ENCODE data around the gene ZDHHC14.
"Not testable (repeated sequence)": the region's sequence is repeated elsewhere in the genome, so short reads cannot be mapped to it uniquely, and the experiment has no call there.

The ZDHHC14 gene

GRCh38 chr6:157380779-157381561 lies at the start of gene ZDHHC14:
ZDHHC14 (plus strand) TSS chr6:157381190.
- DNase-seq, result peak; percentile 86

GRCh38 chr6:157332813-157333212 lies 48.2 kb upstream of the ZDHHC14 start:
- no peak for DNase-seq

- DNase-seq, result no peak
These were observed 47.5 kb upstream of the ZDHHC14 start for GRCh38 chr6:157333537-157333936.

GRCh38 chr6:157333956-157334355 lies 47.0 kb upstream of the ZDHHC14 start:
- no peak for DNase-seq

- no peak for DNase-seq
These were observed 45.2 kb upstream of the ZDHHC14 start for GRCh38 chr6:157335829-157336228.

GRCh38 chr6:157337276-157337675 lies 43.7 kb upstream of the ZDHHC14 start:
- DNase-seq, result not testable (repeated sequence)

GRCh38 chr6:157337751-157338150 lies 43.2 kb upstream of the ZDHHC14 start:
- DNase-seq, result no peak

- DNase-seq, result no peak
These were observed 41.6 kb upstream of the ZDHHC14 start for GRCh38 chr6:157339432-157339831.

- no peak for DNase-seq
These were observed 37.3 kb upstream of the ZDHHC14 start for GRCh38 chr6:157343732-157344131.

- no peak for DNase-seq
These were observed 34.6 kb upstream of the ZDHHC14 start for GRCh38 chr6:157346373-157346772.

- DNase-seq, result no peak
These were observed 22.7 kb upstream of the ZDHHC14 start for GRCh38 chr6:157358287-157358686.

- DNase-seq, result no peak
These were observed 19.1 kb upstream of the ZDHHC14 start for GRCh38 chr6:157361886-157362285.

GRCh38 chr6:157364705-157365104 lies 16.3 kb upstream of the ZDHHC14 start:
- DNase-seq, result no peak

- no peak for DNase-seq
These were observed 14.3 kb upstream of the ZDHHC14 start for GRCh38 chr6:157366648-157367047.

GRCh38 chr6:157368359-157369049 lies 12.5 kb upstream of the ZDHHC14 start:
- no peak for DNase-seq

- no peak for DNase-seq
These were observed 10.2 kb upstream of the ZDHHC14 start for GRCh38 chr6:157370755-157371154.

- DNase-seq, result no peak
These were observed 8.3 kb upstream of the ZDHHC14 start for GRCh38 chr6:157372501-157373280.

GRCh38 chr6:157374889-157375443 lies 6.0 kb upstream of the ZDHHC14 start:
- no peak for DNase-seq

- DNase-seq, result no peak
These were observed 4.7 kb upstream of the ZDHHC14 start for GRCh38 chr6:157376241-157376640.

- DNase-seq, result peak; percentile 8
These were observed 4.2 kb upstream of the ZDHHC14 start for GRCh38 chr6:157376706-157377230.

- peak; percentile 93 for DNase-seq
These were observed 1.1 kb upstream of the ZDHHC14 start for GRCh38 chr6:157379656-157380457.

GRCh38 chr6:157380458-157380778 lies 572 bp upstream of the ZDHHC14 start:
- no peak for DNase-seq
